ENCODE results near the gene ASB7.
"Not testable (repeated sequence)": the region's sequence is repeated elsewhere in the genome, so short reads cannot be mapped to it uniquely, and the experiment has no call there.

Gene ASB7

GRCh38 chr15:100651253-100651652 lies 48.9 kb downstream of the ASB7 start:
- no peak for DNase-seq (ENCODE audit: low read depth)

GRCh38 chr15:100652116-100652515 lies 49.7 kb downstream of the ASB7 start:
- DNase-seq (ENCODE audit: low read depth), result no peak

GRCh38 chr15:100653608-100654007 lies 51.2 kb downstream of the ASB7 start:
- no peak for DNase-seq (ENCODE audit: low read depth)

- DNase-seq (ENCODE audit: low read depth), result no peak
These were observed 56.5 kb downstream of the ASB7 start for GRCh38 chr15:100658895-100659294.

GRCh38 chr15:100661156-100661555 lies 58.8 kb downstream of the ASB7 start:
- no peak for DNase-seq (ENCODE audit: low read depth)

- no peak for DNase-seq (ENCODE audit: low read depth)
These were observed 60.9 kb downstream of the ASB7 start for GRCh38 chr15:100663086-100663914.

GRCh38 chr15:100663915-100664281 lies 61.5 kb downstream of the ASB7 start:
- no peak for DNase-seq (ENCODE audit: low read depth)

GRCh38 chr15:100665570-100665969 lies 63.2 kb downstream of the ASB7 start:
- DNase-seq (ENCODE audit: low read depth), result no peak

- DNase-seq (ENCODE audit: low read depth), result no peak
These were observed 65.3 kb downstream of the ASB7 start for GRCh38 chr15:100667405-100668347.

GRCh38 chr15:100668348-100668745 lies 66.0 kb downstream of the ASB7 start:
- DNase-seq (ENCODE audit: low read depth), result no peak

GRCh38 chr15:100669260-100669659 lies 66.9 kb downstream of the ASB7 start:
- no peak for DNase-seq (ENCODE audit: low read depth)

- no peak for DNase-seq (ENCODE audit: low read depth)
These were observed 68.2 kb downstream of the ASB7 start for GRCh38 chr15:100670505-100671021.

GRCh38 chr15:100671124-100671680 lies 68.8 kb downstream of the ASB7 start:
- no peak for DNase-seq (ENCODE audit: low read depth)

GRCh38 chr15:100671858-100672543 lies 69.6 kb downstream of the ASB7 start:
- no peak for DNase-seq (ENCODE audit: low read depth)

- DNase-seq (ENCODE audit: low read depth), result no peak
These were observed 70.6 kb downstream of the ASB7 start for GRCh38 chr15:100672959-100673358.

- not testable (repeated sequence) for DNase-seq (ENCODE audit: low read depth)
These were observed 76.8 kb downstream of the ASB7 start for GRCh38 chr15:100679151-100679550.

- DNase-seq (ENCODE audit: low read depth), result no peak
These were observed 78.3 kb downstream of the ASB7 start for GRCh38 chr15:100680726-100681125.

GRCh38 chr15:100681335-100681746 lies 79.0 kb downstream of the ASB7 start:
- no peak for DNase-seq (ENCODE audit: low read depth)

- no peak for DNase-seq (ENCODE audit: low read depth)
These were observed 80.1 kb downstream of the ASB7 start for GRCh38 chr15:100682468-100682867.

GRCh38 chr15:100683434-100683833 lies 81.0 kb downstream of the ASB7 start:
- DNase-seq (ENCODE audit: low read depth), result no peak

- DNase-seq (ENCODE audit: low read depth), result no peak
These were observed 82.2 kb downstream of the ASB7 start for GRCh38 chr15:100684591-100684990.

Measured in activated T-cell treated with anti-CD3 and anti-CD28 coated beads for 48 hours (primary cell).